Hepatocyte (in vitro differentiated cells): ENCODE results near the gene TTLL5. TPM values are rescaled to one million over a fixed set of nuclear protein-coding genes. Genes with fewer than 3 reads are reported as not detected.

Experiments used
- DNase-seq: peaks from one replicate; pipeline ENCODE4 v3.0.0-alpha.2; 2016; ENCODE audit warnings: low spot score
- H2AFZ ChIP-seq: fragments of 200-600 bp; sonication (generic); 2 replicates; pipeline ENCODE4 v1.6.0; 2016; ENCODE audit warnings: antibody characterized with exemption, mild to moderate bottlenecking
- H3K27ac ChIP-seq: fragments of 200-600 bp; sonication (generic); 2 replicates; pipeline ENCODE4 v1.5.1; 2016; ENCODE audit warnings: mild to moderate bottlenecking
- H3K27me3 ChIP-seq: fragments of 200-600 bp; sonication (generic); 2 replicates; pipeline ENCODE4 v1.6.1; 2016
- H3K36me3 ChIP-seq: fragments of 200-600 bp; sonication (generic); replicated peaks from 2 replicates; pipeline ENCODE4 v1.5.1; 2016; ENCODE audit warnings: low read depth; ENCODE audit not compliant: insufficient read depth
- H3K4me1 ChIP-seq: fragments of 200-600 bp; sonication (generic); 2 replicates; pipeline ENCODE4 v1.5.1; 2016; ENCODE audit warnings: mild to moderate bottlenecking, moderate library complexity; ENCODE audit not compliant: insufficient read depth
- H3K4me2 ChIP-seq: fragments of 200-600 bp; sonication (generic); 2 replicates; pipeline ENCODE4 v1.6.0; 2016
- H3K4me3 ChIP-seq: fragments of 200-600 bp; sonication (generic); 2 replicates; pipeline ENCODE4 v1.5.1; 2016; ENCODE audit warnings: mild to moderate bottlenecking
- H3K79me2 ChIP-seq: fragments of 200-600 bp; sonication (generic); 2 replicates; pipeline ENCODE4 v1.6.0; 2017; ENCODE audit warnings: mild to moderate bottlenecking
- H3K9me2 ChIP-seq: fragments of 200-600 bp; sonication (generic); replicated peaks from 2 replicates; pipeline ENCODE4 v1.6.0; 2017; ENCODE audit warnings: mild to moderate bottlenecking; ENCODE audit not compliant: insufficient read depth
- H3K9me3 ChIP-seq: fragments of 200-600 bp; sonication (generic); 2 replicates; pipeline ENCODE4 v1.5.1; 2016; ENCODE audit warnings: low read depth, mild to moderate bottlenecking
- H4K20me1 ChIP-seq: fragments of 200-600 bp; sonication (generic); 2 replicates; pipeline ENCODE4 v1.6.0; 2016; ENCODE audit warnings: mild to moderate bottlenecking; ENCODE audit not compliant: insufficient read depth, poor library complexity, severe bottlenecking
- CTCF ChIP-seq: fragments of 200-600 bp; sonication (generic); IDR thresholded peaks from 2 replicates; pipeline ENCODE4 v1.5.1; 2016; ENCODE audit warnings: antibody characterized with exemption, mild to moderate bottlenecking; ENCODE audit not compliant: poor library complexity
- EZH2 ChIP-seq: fragments of 200-600 bp; sonication (generic); IDR thresholded peaks from 2 replicates; pipeline ENCODE4 v1.6.1; 2016; ENCODE audit warnings: antibody characterized with exemption, mild to moderate bottlenecking, borderline replicate concordance
- EZH2phosphoT487 ChIP-seq: fragments of 200-600 bp; sonication (generic); IDR thresholded peaks from one replicate; pipeline ENCODE4 v1.6.1; 2018; ENCODE audit warnings: antibody characterized with exemption, mild to moderate bottlenecking, low read depth, moderate library complexity; ENCODE audit not compliant: unreplicated experiment, severe bottlenecking
- WGBS: methylation state at CpG from one replicate; pipeline ENCODE4 v1.1.6; 2016; ENCODE audit warnings: low lambda C conversion rate; ENCODE audit errors: missing lambda C conversion rate; 5-methylcytosine and 5-hydroxymethylcytosine counted together
- polyA plus RNA-seq: library from polyadenylated mRNA; unstranded; fragments of >200 nt; fragmentation: Nextera tagmentation; extraction: Ambion mirVana; gene quantifications from 2 replicates; pipeline ENCODE4 v1.2.1, GENCODE V29; 2016
- total RNA-seq: library from RNA; depleted of rRNA; stranded (reverse); fragments of >200 nt; gene quantifications from 2 replicates; pipeline ENCODE4 v1.2.3, GENCODE V29; 2014

TTLL5 gene
- total and polyA plus RNA-seq, 2 experiments from 2014 or later, result 8.9 to 11.1 TPM

- no peaks in the 10 kb centered on the region for H3K36me3 ChIP-seq
- no peaks in the 10 kb centered on the region for H3K27me3 ChIP-seq
- no peaks in the 10 kb centered on the region for H3K9me3 ChIP-seq
- no peak for DNase-seq
- 69% methylated on average over 27 of the region's 27 CpGs for WGBS
- peaks cover 20% of the 10 kb centered on the region for H3K4me1 ChIP-seq
- no peaks in the 10 kb centered on the region for H3K9me2 ChIP-seq
- H2AFZ ChIP-seq, result no peak overlapping the region
- H3K4me3 ChIP-seq, result peak overlapping the region; percentile 24
- peak overlapping the region; percentile 98 for H3K27ac ChIP-seq
- TF ChIP-seq EZH2 (no peak), CTCF (no peak), EZH2phosphoT487 (no peak)
- H3K79me2 ChIP-seq, result peaks cover 38% of the 10 kb centered on the region
- H4K20me1 ChIP-seq, result no peaks in the 10 kb centered on the region
- peak overlapping the region; percentile 91 for H3K4me2 ChIP-seq
These were observed 318.9 kb downstream of the TTLL5 start for GRCh38 chr14:75979648-75980565.

GRCh38 chr14:75980856-75981255 lies 319.8 kb downstream of the TTLL5 start:
- Histone ChIP-seq H4K20me1 (no peaks in the 10 kb centered on the region), H3K36me3 (no peaks in the 10 kb centered on the region), H3K9me2 (no peaks in the 10 kb centered on the region), H3K4me3 (no peak overlapping the region), H3K27me3 (no peaks in the 10 kb centered on the region), H3K4me1 (peaks cover 20% of the 10 kb centered on the region), H2AFZ (no peak overlapping the region), H3K27ac (peak overlapping the region; percentile 98), H3K9me3 (no peaks in the 10 kb centered on the region), H3K4me2 (peak overlapping the region; percentile 91), H3K79me2 (peaks cover 32% of the 10 kb centered on the region)
- WGBS, result 59% methylated on average over 8 of the region's 8 CpGs
- TF ChIP-seq CTCF (no peak), EZH2phosphoT487 (no peak), EZH2 (no peak)
- no peak for DNase-seq

- Histone ChIP-seq H3K4me2 (peak within 1 kb of the TSS; percentile 91), H3K79me2 (peaks cover 36% of the 10 kb centered on the region), H3K27ac (peak within 1 kb of the TSS; percentile 98), H3K9me3 (no peaks in the 10 kb centered on the region), H3K27me3 (no peaks in the 10 kb centered on the region), H3K9me2 (no peaks in the 10 kb centered on the region), H3K4me3 (peak within 1 kb of the TSS; percentile 80), H2AFZ (peak within 1 kb of the TSS; percentile 97), H4K20me1 (no peaks in the 10 kb centered on the region), H3K4me1 (peaks cover 23% of the 10 kb centered on the region), H3K36me3 (no peaks in the 10 kb centered on the region)
- TF ChIP-seq EZH2phosphoT487 (no peak), CTCF (no peak), EZH2 (no peak)
- DNase-seq, result peak; percentile 86
- WGBS, result 2% methylated on average over 25 of the region's 26 CpGs
These were observed 320.6 kb downstream of the TTLL5 start, which contains the start of gene TGFB3 for GRCh38 chr14:75981426-75982265. TGFB3 (minus strand) TSS chr14:75981995; CDS start chr14:75980893, 1,102 bp downstream.
